SK-N-SH treated with all-trans-retinoic acid at 6 μM for 48 hours (cell line): Measurements from ENCODE around the gene SRPRA.

Experiments used
- ATAC-seq: fragments of 200-7000 bp; cut with Tn5 transposase; 3 replicates; pipeline ENCODE4 v1.9.1; 2020; ENCODE audit warnings: mild to moderate bottlenecking, moderate library complexity
- ARNTL ChIP-seq: fragments of 450-650 bp; formaldehyde crosslinking; IDR thresholded peaks from 2 replicates; pipeline ENCODE4 v1.5.0; 2020; ENCODE audit warnings: low read depth, mild to moderate bottlenecking, moderate library complexity, borderline replicate concordance
- CSDC2 ChIP-seq: fragments of 250-450 bp; sonication (Bioruptor Pico); IDR thresholded peaks from 2 replicates; pipeline ENCODE4 v1.5.0; 2020; ENCODE audit warnings: mild to moderate bottlenecking, moderate library complexity
- ESRRG ChIP-seq: fragments of 250-450 bp; sonication (Bioruptor Pico); IDR thresholded peaks from 2 replicates; pipeline ENCODE4 v1.6.1; 2021; ENCODE audit warnings: mild to moderate bottlenecking
- GLIS3 ChIP-seq: fragments of 250-450 bp; sonication (Bioruptor Pico); IDR thresholded peaks from 2 replicates; pipeline ENCODE4 v1.5.0; 2020; ENCODE audit warnings: mild to moderate bottlenecking, moderate library complexity
- PATZ1 ChIP-seq: fragments of 250-450 bp; sonication (Bioruptor Pico); IDR thresholded peaks from 2 replicates; pipeline ENCODE4 v1.8.0; 2020; ENCODE audit warnings: mild to moderate bottlenecking, moderate library complexity, borderline replicate concordance
- PPARA ChIP-seq: fragments of 250-450 bp; sonication (Bioruptor Pico); IDR thresholded peaks from 2 replicates; pipeline ENCODE4 v1.5.0; 2020; ENCODE audit warnings: mild to moderate bottlenecking, borderline replicate concordance
- RARB ChIP-seq: fragments of 250-450 bp; sonication (Bioruptor Pico); IDR thresholded peaks from 2 replicates; pipeline ENCODE4 v1.8.0; 2021; ENCODE audit warnings: mild to moderate bottlenecking, moderate library complexity
- SNAI2 ChIP-seq: fragments of 250-450 bp; sonication (Bioruptor Pico); IDR thresholded peaks from 2 replicates; pipeline ENCODE4 v1.5.0; 2020; ENCODE audit warnings: mild to moderate bottlenecking, moderate library complexity
- TOX ChIP-seq: fragments of 250-450 bp; sonication (Bioruptor Pico); IDR thresholded peaks from 2 replicates; pipeline ENCODE4 v1.8.0; 2021; ENCODE audit warnings: mild to moderate bottlenecking, moderate library complexity, borderline replicate concordance
- TSHZ2 ChIP-seq: fragments of 250-450 bp; sonication (Bioruptor Pico); IDR thresholded peaks from 2 replicates; pipeline ENCODE4 v1.5.0; 2020; ENCODE audit warnings: mild to moderate bottlenecking, moderate library complexity
- ZC3H10 ChIP-seq: fragments of 250-450 bp; sonication (Bioruptor Pico); IDR thresholded peaks from 2 replicates; pipeline ENCODE4 v1.5.1; 2021; ENCODE audit warnings: mild to moderate bottlenecking, moderate library complexity
- ZFP3 ChIP-seq: fragments of 250-450 bp; sonication (Bioruptor Pico); IDR thresholded peaks from 2 replicates; pipeline ENCODE4 v1.5.0; 2020; ENCODE audit warnings: mild to moderate bottlenecking, moderate library complexity
- ZFP30 ChIP-seq: fragments of 450-650 bp; formaldehyde crosslinking; IDR thresholded peaks from 2 replicates; pipeline ENCODE4 v1.5.0; 2022; ENCODE audit warnings: mild to moderate bottlenecking, moderate library complexity
- ZNF565 ChIP-seq: fragments of 450-650 bp; formaldehyde crosslinking; conservative IDR thresholded peaks from 2 replicates; pipeline ENCODE4 v1.5.0; 2020; ENCODE audit warnings: low read depth, mild to moderate bottlenecking, moderate library complexity
- ZNF70 ChIP-seq: fragments of 450-650 bp; formaldehyde crosslinking; IDR thresholded peaks from 2 replicates; pipeline ENCODE4 v1.5.0; 2020; ENCODE audit warnings: mild to moderate bottlenecking, moderate library complexity
- TF ChIP-seq, protein P1 (sequence below): fragments of 250-450 bp; sonication (Bioruptor Pico); IDR thresholded peaks from 2 replicates; pipeline ENCODE4 v1.5.1; 2020; ENCODE audit warnings: low read depth, mild to moderate bottlenecking, moderate library complexity
- TF ChIP-seq, protein P2 (sequence below): fragments of 250-450 bp; sonication (Bioruptor Pico); IDR thresholded peaks from 2 replicates; pipeline ENCODE4 v1.8.0; 2021; ENCODE audit warnings: low read depth, mild to moderate bottlenecking, moderate library complexity, borderline replicate concordance
- TF ChIP-seq, protein P3 (sequence below): fragments of 250-450 bp; sonication (Bioruptor Pico); IDR thresholded peaks from 2 replicates; pipeline ENCODE4 v1.5.1; 2021; ENCODE audit warnings: mild to moderate bottlenecking, moderate library complexity

Gene SRPRA

DNA sequence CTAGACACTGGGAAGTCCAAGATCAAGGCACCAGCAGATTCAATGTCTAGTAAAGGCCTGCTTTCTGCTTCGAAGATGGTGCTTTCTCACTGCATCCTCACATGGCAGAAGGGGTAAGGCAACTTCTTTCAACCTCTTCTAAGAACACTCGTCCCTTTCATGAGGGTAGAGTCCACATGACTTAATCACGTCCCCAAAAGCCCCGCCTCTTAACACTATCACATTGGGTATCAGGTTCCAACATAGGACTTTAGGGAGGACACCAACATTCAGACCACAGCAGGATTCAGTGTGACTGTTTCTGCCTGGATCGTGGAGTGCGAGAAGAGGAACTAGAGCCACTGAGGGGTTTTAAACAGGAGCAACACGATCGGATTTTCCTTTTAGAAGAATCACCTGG, 10.5 kb upstream of the SRPRA start:
- no peak for ATAC-seq
- TF ChIP-seq ESRRG (CRISPR knock-in tag) = no peak
- TF ChIP-seq ZFP3 (CRISPR knock-in tag) = no peak
- no peak for TF ChIP-seq CSDC2 (CRISPR knock-in tag)
- no peak for TF ChIP-seq ZC3H10
- no peak for TF ChIP-seq TOX
- TF ChIP-seq, all 23 proteins: peak for 0

DNA sequence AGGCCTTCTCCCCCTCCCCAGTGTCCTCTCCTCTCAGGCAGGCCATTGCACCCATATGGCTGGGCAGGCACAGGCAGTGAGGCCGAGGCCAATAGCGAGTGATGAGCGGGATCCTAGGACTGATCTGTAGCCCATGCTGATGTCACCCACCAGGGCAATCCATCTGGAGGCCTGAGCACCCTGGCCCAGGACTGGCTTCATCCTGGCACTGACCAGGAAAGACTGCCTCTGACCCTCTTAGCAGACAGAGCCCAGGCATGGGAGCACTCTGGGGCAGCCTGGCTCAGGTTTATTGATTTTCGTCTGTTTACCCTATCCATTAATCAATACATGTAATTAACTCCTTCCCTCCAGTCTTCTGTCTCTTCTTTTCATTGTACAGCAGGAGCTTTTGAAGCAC, 9.1 kb upstream of the SRPRA start:
- TF ChIP-seq, protein P1, sequence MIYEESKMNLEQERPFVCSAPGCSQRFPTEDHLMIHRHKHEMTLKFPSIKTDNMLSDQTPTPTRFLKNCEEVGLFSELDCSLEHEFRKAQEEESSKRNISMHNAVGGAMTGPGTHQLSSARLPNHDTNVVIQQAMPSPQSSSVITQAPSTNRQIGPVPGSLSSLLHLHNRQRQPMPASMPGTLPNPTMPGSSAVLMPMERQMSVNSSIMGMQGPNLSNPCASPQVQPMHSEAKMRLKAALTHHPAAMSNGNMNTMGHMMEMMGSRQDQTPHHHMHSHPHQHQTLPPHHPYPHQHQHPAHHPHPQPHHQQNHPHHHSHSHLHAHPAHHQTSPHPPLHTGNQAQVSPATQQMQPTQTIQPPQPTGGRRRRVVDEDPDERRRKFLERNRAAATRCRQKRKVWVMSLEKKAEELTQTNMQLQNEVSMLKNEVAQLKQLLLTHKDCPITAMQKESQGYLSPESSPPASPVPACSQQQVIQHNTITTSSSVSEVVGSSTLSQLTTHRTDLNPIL = no peak
- TF ChIP-seq PPARA (CRISPR knock-in tag) = no peak
- no peak for TF ChIP-seq ZFP3 (CRISPR knock-in tag)
- no peak for TF ChIP-seq ESRRG (CRISPR knock-in tag)
- no peak for TF ChIP-seq TOX
- no peak for TF ChIP-seq SNAI2 (CRISPR knock-in tag)
- TF ChIP-seq, all 23 proteins: peak for 0
- no peak for ATAC-seq

DNA sequence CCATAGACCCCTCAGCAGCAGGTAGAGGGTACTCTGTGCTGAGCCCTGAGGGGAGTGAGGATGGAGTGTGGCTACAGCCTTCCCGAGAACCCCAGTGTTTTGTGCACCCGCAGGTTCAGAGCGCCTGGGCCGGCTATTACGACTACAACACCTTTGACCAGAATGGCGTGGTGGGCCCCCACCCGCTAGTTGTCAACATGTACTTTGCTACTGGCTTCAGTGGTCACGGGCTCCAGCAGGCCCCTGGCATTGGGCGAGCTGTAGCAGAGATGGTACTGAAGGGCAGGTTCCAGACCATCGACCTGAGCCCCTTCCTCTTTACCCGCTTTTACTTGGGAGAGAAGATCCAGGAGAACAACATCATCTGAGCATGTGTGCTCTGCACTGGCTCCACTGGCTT, 8.6 kb upstream of the SRPRA start:
- ATAC-seq = no peak
- no peak for TF ChIP-seq ZNF70
- TF ChIP-seq GLIS3 = no peak
- no peak for TF ChIP-seq SNAI2 (CRISPR knock-in tag)
- TF ChIP-seq ZFP30 = no peak
- no peak for TF ChIP-seq ZNF565
- no peak for TF ChIP-seq ARNTL (CRISPR knock-in tag)
- TF ChIP-seq PATZ1 (CRISPR knock-in tag) = no peak
- TF ChIP-seq, protein P2, sequence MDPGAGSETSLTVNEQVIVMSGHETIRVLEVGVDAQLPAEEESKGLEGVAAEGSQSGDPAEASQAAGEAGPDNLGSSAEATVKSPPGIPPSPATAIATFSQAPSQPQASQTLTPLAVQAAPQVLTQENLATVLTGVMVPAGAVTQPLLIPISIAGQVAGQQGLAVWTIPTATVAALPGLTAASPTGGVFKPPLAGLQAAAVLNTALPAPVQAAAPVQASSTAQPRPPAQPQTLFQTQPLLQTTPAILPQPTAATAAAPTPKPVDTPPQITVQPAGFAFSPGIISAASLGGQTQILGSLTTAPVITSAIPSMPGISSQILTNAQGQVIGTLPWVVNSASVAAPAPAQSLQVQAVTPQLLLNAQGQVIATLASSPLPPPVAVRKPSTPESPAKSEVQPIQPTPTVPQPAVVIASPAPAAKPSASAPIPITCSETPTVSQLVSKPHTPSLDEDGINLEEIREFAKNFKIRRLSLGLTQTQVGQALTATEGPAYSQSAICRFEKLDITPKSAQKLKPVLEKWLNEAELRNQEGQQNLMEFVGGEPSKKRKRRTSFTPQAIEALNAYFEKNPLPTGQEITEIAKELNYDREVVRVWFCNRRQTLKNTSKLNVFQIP = no peak
- TF ChIP-seq, protein P3, sequence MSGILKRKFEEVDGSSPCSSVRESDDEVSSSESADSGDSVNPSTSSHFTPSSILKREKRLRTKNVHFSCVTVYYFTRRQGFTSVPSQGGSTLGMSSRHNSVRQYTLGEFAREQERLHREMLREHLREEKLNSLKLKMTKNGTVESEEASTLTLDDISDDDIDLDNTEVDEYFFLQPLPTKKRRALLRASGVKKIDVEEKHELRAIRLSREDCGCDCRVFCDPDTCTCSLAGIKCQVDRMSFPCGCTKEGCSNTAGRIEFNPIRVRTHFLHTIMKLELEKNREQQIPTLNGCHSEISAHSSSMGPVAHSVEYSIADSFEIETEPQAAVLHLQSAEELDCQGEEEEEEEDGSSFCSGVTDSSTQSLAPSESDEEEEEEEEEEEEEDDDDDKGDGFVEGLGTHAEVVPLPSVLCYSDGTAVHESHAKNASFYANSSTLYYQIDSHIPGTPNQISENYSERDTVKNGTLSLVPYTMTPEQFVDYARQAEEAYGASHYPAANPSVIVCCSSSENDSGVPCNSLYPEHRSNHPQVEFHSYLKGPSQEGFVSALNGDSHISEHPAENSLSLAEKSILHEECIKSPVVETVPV = no peak
- TF ChIP-seq, all 23 proteins: peak for 0

DNA sequence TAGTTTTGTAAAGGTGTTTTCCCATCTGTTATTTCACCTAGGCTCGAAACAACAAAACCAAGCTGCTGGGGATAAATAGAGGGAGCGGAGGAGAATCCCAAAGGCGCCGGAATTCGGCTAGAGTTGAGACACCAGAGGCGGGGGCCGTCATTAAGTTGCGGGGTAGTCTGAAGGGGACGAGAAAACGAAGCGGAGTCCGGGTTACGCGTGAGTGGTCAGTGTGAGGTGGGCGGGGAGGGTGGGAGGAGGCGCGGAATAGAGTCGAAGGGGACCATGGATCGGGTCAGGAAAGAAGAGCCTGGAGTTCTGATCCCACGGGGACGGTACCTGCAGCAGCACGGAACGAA, 361 bp downstream of the SRPRA start:
- TF ChIP-seq, protein P3 = no peak
- no peak for TF ChIP-seq PATZ1 (CRISPR knock-in tag)
- no peak for TF ChIP-seq TSHZ2
- no peak for TF ChIP-seq RARB (CRISPR knock-in tag)
- no peak for TF ChIP-seq PPARA (CRISPR knock-in tag)
- TF ChIP-seq ZFP3 (CRISPR knock-in tag) = no peak
- no peak for TF ChIP-seq CSDC2 (CRISPR knock-in tag)
- TF ChIP-seq ZC3H10 = no peak
- TF ChIP-seq, all 23 proteins: peak for 0
- ATAC-seq = peak; percentile 68
